Activated T-helper 1 cell treated with anti-CD3 and anti-CD28 coated beads, Interleukin-2, amount 50 U/mL, for 16 hours (primary cell): ENCODE measurements around the gene MYMX.
"Not testable (repeated sequence)": the region's sequence is repeated elsewhere in the genome, so short reads cannot be mapped to it uniquely, and the experiment has no call there.

Experiments used
- DNase-seq, 2 donors: peaks; one replicate each; pipeline ENCODE4 v3.0.0-alpha.2; 2020; ENCODE audit warnings: low read depth in 1 of 2, low spot score in 1 of 2

The MYMX gene

GRCh38 chr6:44185953-44186634 lies 30.6 kb upstream of the MYMX start:
- no peak for DNase-seq

GRCh38 chr6:44186635-44187025 lies 30.1 kb upstream of the MYMX start:
- DNase-seq, result no peak

GRCh38 chr6:44188819-44189218 lies 27.9 kb upstream of the MYMX start:
- DNase-seq, result no peak

GRCh38 chr6:44189257-44189656 lies 27.5 kb upstream of the MYMX start:
- DNase-seq, result no peak

- no peak for DNase-seq
Measured at GRCh38 chr6:44190715-44191114, 26.0 kb upstream of the MYMX start.

- DNase-seq, result no peak
Measured at GRCh38 chr6:44192428-44193041, 24.2 kb upstream of the MYMX start.

GRCh38 chr6:44193307-44193910 lies 23.3 kb upstream of the MYMX start:
- DNase-seq, result no peak

GRCh38 chr6:44194326-44194725 lies 22.4 kb upstream of the MYMX start:
- DNase-seq, result no peak

GRCh38 chr6:44196351-44196750 lies 20.4 kb upstream of the MYMX start:
- DNase-seq, result not testable (repeated sequence)

GRCh38 chr6:44198684-44199083 lies 18.0 kb upstream of the MYMX start:
- DNase-seq, result no peak

- no peak for DNase-seq
Measured at GRCh38 chr6:44199883-44200282, 16.8 kb upstream of the MYMX start.

- DNase-seq, result no peak
Measured at GRCh38 chr6:44201200-44201599, 15.5 kb upstream of the MYMX start.

- no peak for DNase-seq
Measured at GRCh38 chr6:44201638-44202303, 15.0 kb upstream of the MYMX start.

GRCh38 chr6:44202332-44202971 lies 14.3 kb upstream of the MYMX start:
- DNase-seq, result no peak

- no peak for DNase-seq
Measured at GRCh38 chr6:44202972-44203750, 13.6 kb upstream of the MYMX start.

GRCh38 chr6:44203955-44204354 lies 12.8 kb upstream of the MYMX start:
- DNase-seq, result no peak

GRCh38 chr6:44207966-44208365 lies 8.8 kb upstream of the MYMX start:
- DNase-seq, result no peak

- no peak for DNase-seq
Measured at GRCh38 chr6:44211284-44211683, 5.4 kb upstream of the MYMX start.

GRCh38 chr6:44214307-44214706 lies 2.4 kb upstream of the MYMX start:
- DNase-seq, result no peak

- no peak for DNase-seq
Measured at GRCh38 chr6:44217332-44218143, 812 bp downstream of the MYMX start.
